D721Med (cell line): ENCODE data around the gene NUP62CL.
"Not testable (repeated sequence)": the region's sequence is repeated elsewhere in the genome, so short reads cannot be mapped to it uniquely, and the experiment has no call there.

Experiments
- DNase-seq: peaks from one replicate; pipeline ENCODE4 v3.0.0; 2011; ENCODE audit warnings: low spot score; ENCODE audit not compliant: insufficient read length
- FAIRE-seq: peaks from 2 replicates; lab custom pipeline; 2011; peaks lifted over from hg19 to GRCh38; lab: Jason Lieb, UNC
- TF ChIP-seq, protein P1 (sequence below): IDR thresholded peaks from 2 replicates; pipeline ENCODE4 v1.5.1; 2012; ENCODE audit warnings: mild to moderate bottlenecking, control low read depth; ENCODE audit not compliant: insufficient read depth; ENCODE audit errors: missing control alignments

Gene NUP62CL

DNA sequence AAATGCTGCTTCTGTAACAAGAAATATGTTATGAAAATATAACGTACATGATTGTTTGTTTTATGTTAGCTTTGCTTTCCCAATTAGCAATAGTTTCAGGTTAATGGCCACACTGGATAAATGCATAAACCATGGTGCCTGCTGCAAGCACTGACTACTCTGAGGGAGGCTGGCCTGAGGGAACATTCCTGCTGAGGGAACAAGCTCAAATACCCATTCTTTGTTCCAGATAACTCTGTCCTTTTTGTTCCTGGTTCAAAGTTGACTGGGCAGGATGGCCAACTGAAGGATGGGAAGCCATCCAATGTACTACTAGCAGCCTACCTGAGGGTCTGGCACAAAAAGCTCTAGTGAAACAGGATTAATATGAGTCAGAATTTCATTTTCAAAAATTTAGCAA, 37.5 kb downstream of the NUP62CL start:
- FAIRE-seq = no peak
- TF ChIP-seq, protein P1, sequence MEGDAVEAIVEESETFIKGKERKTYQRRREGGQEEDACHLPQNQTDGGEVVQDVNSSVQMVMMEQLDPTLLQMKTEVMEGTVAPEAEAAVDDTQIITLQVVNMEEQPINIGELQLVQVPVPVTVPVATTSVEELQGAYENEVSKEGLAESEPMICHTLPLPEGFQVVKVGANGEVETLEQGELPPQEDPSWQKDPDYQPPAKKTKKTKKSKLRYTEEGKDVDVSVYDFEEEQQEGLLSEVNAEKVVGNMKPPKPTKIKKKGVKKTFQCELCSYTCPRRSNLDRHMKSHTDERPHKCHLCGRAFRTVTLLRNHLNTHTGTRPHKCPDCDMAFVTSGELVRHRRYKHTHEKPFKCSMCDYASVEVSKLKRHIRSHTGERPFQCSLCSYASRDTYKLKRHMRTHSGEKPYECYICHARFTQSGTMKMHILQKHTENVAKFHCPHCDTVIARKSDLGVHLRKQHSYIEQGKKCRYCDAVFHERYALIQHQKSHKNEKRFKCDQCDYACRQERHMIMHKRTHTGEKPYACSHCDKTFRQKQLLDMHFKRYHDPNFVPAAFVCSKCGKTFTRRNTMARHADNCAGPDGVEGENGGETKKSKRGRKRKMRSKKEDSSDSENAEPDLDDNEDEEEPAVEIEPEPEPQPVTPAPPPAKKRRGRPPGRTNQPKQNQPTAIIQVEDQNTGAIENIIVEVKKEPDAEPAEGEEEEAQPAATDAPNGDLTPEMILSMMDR = no peak
- DNase-seq = no peak

GRCh38 chrX:107168257-107168656, 38.0 kb downstream of the NUP62CL start:
- FAIRE-seq (no peak), DNase-seq (no peak)
- TF ChIP-seq, protein P1 = no peak

- DNase-seq = no peak
- FAIRE-seq = no peak
- TF ChIP-seq, protein P1 = no peak
Observed at GRCh38 chrX:107167163-107167921, 38.9 kb downstream of the NUP62CL start.

- not testable (repeated sequence) for FAIRE-seq
Observed at GRCh38 chrX:107157618-107158017, 48.6 kb downstream of the NUP62CL start.

DNA sequence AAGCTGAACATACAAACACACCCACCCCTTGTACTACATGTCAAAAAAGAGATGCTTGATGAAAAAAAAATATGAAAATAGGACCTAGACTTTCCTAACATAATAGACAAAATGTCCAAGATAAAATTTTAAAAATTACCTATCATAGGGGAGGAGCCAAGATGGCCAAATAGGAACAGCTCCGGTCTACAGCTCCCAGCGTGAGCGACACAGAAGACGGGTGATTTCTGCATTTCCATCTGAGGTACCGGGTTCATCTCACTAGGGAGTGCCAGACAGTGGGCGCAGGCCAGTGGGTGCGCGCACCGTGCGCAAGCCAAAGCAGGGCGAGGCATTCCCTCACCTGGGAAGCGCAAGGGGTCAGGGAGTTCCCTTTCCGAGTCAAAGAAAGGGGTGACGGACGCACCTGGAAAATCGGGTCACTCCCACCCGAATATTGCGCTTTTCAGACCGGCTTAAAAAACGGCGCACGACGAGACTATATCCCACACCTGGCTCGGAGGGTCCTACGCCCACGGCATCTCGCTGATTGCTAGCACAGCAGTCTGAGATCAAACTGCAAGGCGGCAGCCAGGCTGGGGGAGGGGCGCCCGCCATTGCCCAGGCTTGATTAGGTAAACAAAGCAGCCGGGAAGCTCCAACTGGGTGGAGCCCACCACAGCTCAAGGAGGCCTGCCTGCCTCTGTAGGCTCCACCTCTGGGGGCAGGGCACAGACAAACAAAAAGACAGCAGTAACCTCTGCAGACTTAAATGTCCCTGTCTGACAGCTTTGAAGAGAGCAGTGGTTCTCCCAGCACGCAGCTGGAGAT, 50.4 kb downstream of the NUP62CL start:
- not testable (repeated sequence) for FAIRE-seq, DNase-seq

More at GRCh38 chrX:107157618-107158017, 48.6 kb downstream of the NUP62CL start:
- DNase-seq = not testable (repeated sequence)

DNA sequence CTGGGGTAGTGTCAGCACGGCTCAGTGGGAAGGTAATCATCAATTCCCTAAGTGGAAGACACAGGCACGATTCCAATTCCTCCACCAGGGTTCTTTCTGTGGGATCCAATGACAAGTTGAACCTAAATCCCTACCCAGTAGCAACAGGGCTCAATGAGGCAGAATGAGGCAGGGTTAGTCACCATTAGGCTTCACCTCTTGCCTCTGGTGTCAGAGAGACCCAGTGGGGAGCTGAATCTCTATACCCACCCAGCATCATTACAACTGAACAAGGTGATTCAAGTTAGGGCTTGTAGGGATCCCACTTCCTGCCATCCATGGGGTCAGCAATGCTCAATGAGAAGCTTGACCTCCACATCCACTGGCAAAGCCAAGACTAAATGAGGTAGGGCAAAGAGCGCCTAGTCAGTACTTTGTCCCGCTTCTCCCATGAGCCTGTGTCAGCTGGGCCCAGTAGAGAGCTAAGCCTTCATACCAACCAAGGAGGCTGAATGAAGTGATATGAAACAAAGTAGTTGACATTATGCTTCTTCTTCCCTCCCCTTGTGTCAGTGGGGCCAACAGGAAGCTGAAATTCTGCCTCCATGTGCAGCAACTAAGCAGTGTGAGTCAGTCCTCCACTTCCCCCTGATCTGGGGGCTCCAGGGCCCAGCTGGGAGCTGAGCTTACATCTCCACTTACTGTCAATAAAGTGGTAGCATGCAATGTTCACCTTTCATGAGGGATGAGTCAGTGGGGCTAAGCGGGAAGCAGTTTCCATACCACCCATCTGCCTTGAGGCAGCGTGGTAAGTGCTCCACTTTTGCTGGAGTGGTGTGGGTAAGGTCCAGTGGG, 51.2 kb downstream of the NUP62CL start:
- TF ChIP-seq, protein P1 = no peak
- no peak for FAIRE-seq
- DNase-seq = no peak

DNA sequence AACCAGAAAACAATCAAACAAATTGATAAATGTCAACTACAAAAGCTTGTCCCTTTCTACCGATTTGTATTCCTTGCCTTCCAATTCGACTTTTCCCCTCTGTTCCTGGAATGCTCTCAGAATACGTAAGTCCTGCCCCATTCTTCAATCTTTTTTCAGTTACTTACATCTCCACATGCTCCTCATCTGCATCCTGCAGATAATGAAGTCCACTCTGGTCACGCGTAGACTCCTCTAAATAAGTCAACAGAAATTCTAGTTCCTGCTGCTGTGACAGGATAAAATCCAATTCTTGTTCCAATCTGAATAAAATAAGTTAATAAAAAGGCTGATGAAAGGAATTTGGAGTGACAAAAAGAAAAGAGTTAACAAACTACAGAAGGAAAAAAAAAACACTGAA, 53.2 kb downstream of the NUP62CL start:
- no peak for FAIRE-seq
- no peak for DNase-seq
- TF ChIP-seq, protein P1 = no peak
